NOMO-1 (cell line): ENCODE data around the gene JMJD1C.
"Not testable (repeated sequence)": the region's sequence is repeated elsewhere in the genome, so short reads cannot be mapped to it uniquely, and the experiment has no call there.

Source experiments
- DNase-seq, 2 experiments: peaks; one replicate each; lab custom pipeline; 2025; ENCODE audit not compliant: unreplicated experiment in 2 of 2; lab: John Stamatoyannopoulos, UW

Gene JMJD1C

GRCh38 chr10:63465293-63466143 lies at the start of gene JMJD1C:
Gene JMJD1C, minus strand, starts transcription at chr10:63465977. Its CDS starts 315 bp downstream, at chr10:63465662.
- DNase-seq, result peak in 1 of 2 experiments; percentile 84

- DNase-seq, result peak in 1 of 2 experiments; percentile 41
These were observed 49.4 kb upstream of the JMJD1C start for GRCh38 chr10:63515002-63515763.

- DNase-seq, result no peak
These were observed 40.8 kb upstream of the JMJD1C start for GRCh38 chr10:63506554-63506953.

GRCh38 chr10:63505562-63505961 lies 39.8 kb upstream of the JMJD1C start:
- DNase-seq, result no peak

- no peak for DNase-seq
These were observed 38.5 kb upstream of the JMJD1C start for GRCh38 chr10:63504145-63504881.

GRCh38 chr10:63503395-63503794 lies 37.6 kb upstream of the JMJD1C start:
- no peak for DNase-seq

GRCh38 chr10:63502832-63503231 lies 37.1 kb upstream of the JMJD1C start:
- DNase-seq, result no peak

GRCh38 chr10:63501954-63502353 lies 36.2 kb upstream of the JMJD1C start:
- DNase-seq, result no peak

GRCh38 chr10:63500551-63500950 lies 34.8 kb upstream of the JMJD1C start:
- not testable (repeated sequence) for DNase-seq

GRCh38 chr10:63498665-63499064 lies 32.9 kb upstream of the JMJD1C start:
- no peak for DNase-seq

GRCh38 chr10:63497321-63497720 lies 31.5 kb upstream of the JMJD1C start:
- DNase-seq, result peak; percentile 64 to 85

- DNase-seq, result no peak
These were observed 30.8 kb upstream of the JMJD1C start for GRCh38 chr10:63496561-63496960.

- DNase-seq, result no peak
These were observed 29.2 kb upstream of the JMJD1C start for GRCh38 chr10:63494951-63495350.

GRCh38 chr10:63493004-63493403 lies 27.2 kb upstream of the JMJD1C start:
- no peak for DNase-seq

- not testable (repeated sequence) for DNase-seq
These were observed 26.5 kb upstream of the JMJD1C start for GRCh38 chr10:63492317-63492690.

GRCh38 chr10:63491588-63492316 lies 26.0 kb upstream of the JMJD1C start:
- DNase-seq, result peak in 1 of 2 experiments; percentile 30

GRCh38 chr10:63489838-63490237 lies 24.1 kb upstream of the JMJD1C start:
- DNase-seq, result no peak

GRCh38 chr10:63487990-63488389 lies 22.2 kb upstream of the JMJD1C start:
- no peak for DNase-seq

- no peak for DNase-seq
These were observed 18.2 kb upstream of the JMJD1C start for GRCh38 chr10:63483983-63484382.

- DNase-seq, result no peak
These were observed 16.1 kb upstream of the JMJD1C start for GRCh38 chr10:63481815-63482421.
